Left ventricle myocardium inferior (tissue), 1 donor: Measurements from ENCODE around the gene MAP7D2. TPM values are rescaled to one million over a fixed set of nuclear protein-coding genes. Genes with fewer than 3 reads are reported as not detected.
"Not testable (repeated sequence)": the region's sequence is repeated elsewhere in the genome, so short reads cannot be mapped to it uniquely, and the experiment has no call there.

Source experiments
- DNase-seq: peaks from one replicate; pipeline ENCODE4 v3.0.0-alpha.2; 2020
- H3K27ac ChIP-seq: fragments of 200-600 bp; replicated peaks from 2 replicates; pipeline ENCODE4 v1.8.0; 2021
- H3K27me3 ChIP-seq: fragments of 200-600 bp; 2 replicates; pipeline ENCODE4 v1.8.0; 2021; ENCODE audit warnings: low read depth
- H3K36me3 ChIP-seq: fragments of 200-600 bp; 2 replicates; pipeline ENCODE4 v1.8.0; 2021
- H3K4me1 ChIP-seq: fragments of 200-600 bp; 2 replicates; pipeline ENCODE4 v1.8.0; 2021
- H3K4me3 ChIP-seq: fragments of 200-600 bp; 2 replicates; pipeline ENCODE4 v1.8.0; 2021; ENCODE audit warnings: mild to moderate bottlenecking, moderate library complexity
- H3K9me3 ChIP-seq: fragments of 200-600 bp; replicated peaks from 2 replicates; pipeline ENCODE4 v1.8.0; 2021
- CTCF ChIP-seq: fragments of 200-600 bp; IDR thresholded peaks from 2 replicates; pipeline ENCODE4 v1.8.0; 2021; ENCODE audit warnings: antibody characterized with exemption, mild to moderate bottlenecking, borderline replicate concordance
- intact Hi-C: fragments of 100-400 bp; cut with micrococcal nuclease; formaldehyde crosslinking; loops from one replicate; pipeline ENCODE4 v1.11.0; 2022
- long read RNA-seq: library from polyadenylated mRNA; unstranded; transcript quantifications from one replicate; pipeline ENCODE4 v2.0.0, GENCODE V29; 2021
- total RNA-seq: library from RNA; stranded (reverse); fragmentation: NEBNext Ultra II Directional; extraction: Animal tissue kit (Norgen Biotek cat#: 25700); gene quantifications from one replicate; pipeline ENCODE4 v1.2.1, GENCODE V29; 2021
- donor health status: DM: no; HTN: yes; CAD: no; lungs with severe emphysema.

MAP7D2 gene
- 0.44 TPM for total RNA-seq
- long read RNA-seq, partial matches to known transcripts = 0 of 2 reads
- long read RNA-seq, other reads (novel, unspliced or antisense) = 2 of 2 reads

- peak within 1 kb of the TSS; percentile 58 for H3K4me3 ChIP-seq
- H3K36me3 ChIP-seq = no peaks in the 10 kb centered on the region
- TF ChIP-seq CTCF = no peak
- no peak within 1 kb of the TSS for H3K27ac ChIP-seq
- no peaks in the 10 kb centered on the region for H3K9me3 ChIP-seq
- peaks cover 3% of the 10 kb centered on the region for H3K4me1 ChIP-seq
- intact Hi-C loops = no loop called here
- H3K27me3 ChIP-seq = peaks cover 18% of the 10 kb centered on the region
- DNase-seq = no peak
Observed at GRCh38 chrX:20116577-20117240, at the start of gene MAP7D2. Gene MAP7D2 (minus strand): TSS chrX:20116907. CDS start chrX:20116879, 28 bp downstream.

- H3K27me3 ChIP-seq, H3K9me3 ChIP-seq, H3K4me1 ChIP-seq, intact Hi-C loops, H3K4me3 ChIP-seq, H3K27ac ChIP-seq, DNase-seq: not testable (repeated sequence)
- H3K36me3 ChIP-seq = peaks cover 49% of the 10 kb centered on the region
Observed at GRCh38 chrX:20162516-20162915, 45.8 kb upstream of the MAP7D2 start.

GRCh38 chrX:20159797-20160385 lies 43.2 kb upstream of the MAP7D2 start:
- no peaks in the 10 kb centered on the region for H3K4me1 ChIP-seq
- TF ChIP-seq CTCF = no peak
- DNase-seq = no peak
- no peak overlapping the region for H3K4me3 ChIP-seq
- H3K27me3 ChIP-seq = no peaks in the 10 kb centered on the region
- H3K36me3 ChIP-seq = peaks cover 48% of the 10 kb centered on the region
- intact Hi-C loops = no loop called here
- no peaks in the 10 kb centered on the region for H3K9me3 ChIP-seq
- no peak overlapping the region for H3K27ac ChIP-seq

GRCh38 chrX:20151689-20152088 lies 35.0 kb upstream of the MAP7D2 start:
- H3K36me3 ChIP-seq = peaks cover 38% of the 10 kb centered on the region
- no peak for TF ChIP-seq CTCF
- no peak overlapping the region for H3K4me3 ChIP-seq
- intact Hi-C loops = no loop called here
- H3K9me3 ChIP-seq = no peaks in the 10 kb centered on the region
- no peaks in the 10 kb centered on the region for H3K4me1 ChIP-seq
- DNase-seq = no peak
- H3K27me3 ChIP-seq = no peaks in the 10 kb centered on the region
- no peak overlapping the region for H3K27ac ChIP-seq

- H3K36me3 ChIP-seq = peaks cover 14% of the 10 kb centered on the region
Observed at GRCh38 chrX:20149326-20149725, 32.6 kb upstream of the MAP7D2 start.

More at GRCh38 chrX:20149326-20149725, 32.6 kb upstream of the MAP7D2 start:
- Histone ChIP-seq H3K27ac (no peak overlapping the region), H3K9me3 (no peaks in the 10 kb centered on the region), H3K27me3 (no peaks in the 10 kb centered on the region), H3K4me3 (no peak overlapping the region), H3K4me1 (no peaks in the 10 kb centered on the region)
- intact Hi-C loops = no loop called here
- no peak for TF ChIP-seq CTCF
- DNase-seq = no peak
